HG03135 (cell line): Measurements from ENCODE around the gene IL4.

Experiments
- ATAC-seq: cut with Tn5 transposase; IDR thresholded peaks from one replicate; pipeline ENCODE4 v1.9.1; 2021; ENCODE audit warnings: mild to moderate bottlenecking, moderate library complexity; ENCODE audit not compliant: unreplicated experiment

Gene IL4

DNA sequence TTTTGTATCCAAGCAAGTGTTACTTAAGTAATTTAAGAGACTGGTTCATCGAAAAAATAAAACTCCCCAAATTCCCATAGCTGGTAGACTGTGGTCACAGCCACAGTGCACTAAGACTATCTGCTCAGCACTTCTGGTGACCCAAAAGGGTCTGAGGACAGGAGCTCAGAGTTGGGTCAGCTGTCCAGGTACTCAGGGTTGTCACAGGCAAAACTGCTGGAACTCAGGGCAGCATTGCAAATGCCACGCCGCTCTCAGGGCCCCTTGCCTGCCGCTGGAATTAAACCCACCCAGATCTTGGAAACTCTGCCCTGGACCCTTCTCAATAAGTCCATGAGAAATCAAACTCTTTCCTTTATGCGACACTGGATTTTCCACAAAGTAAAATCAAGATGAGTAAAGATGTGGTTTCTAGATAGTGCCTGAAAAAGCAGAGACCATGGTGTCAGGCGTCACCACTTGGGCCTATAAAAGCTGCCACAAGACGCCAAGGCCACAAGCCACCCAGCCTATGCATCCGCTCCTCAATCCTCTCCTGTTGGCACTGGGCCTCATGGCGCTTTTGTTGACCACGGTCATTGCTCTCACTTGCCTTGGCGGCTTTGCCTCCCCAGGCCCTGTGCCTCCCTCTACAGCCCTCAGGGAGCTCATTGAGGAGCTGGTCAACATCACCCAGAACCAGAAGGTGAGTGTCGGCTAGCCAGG lies 16.0 kb upstream of the IL4 start, which contains the start of gene IL13:
Gene IL13, plus strand, starts transcription at position 498 of the 705 bp plus-strand sequence. Its CDS starts 14 bp downstream, at position 512.
- ATAC-seq = no peak

DNA sequence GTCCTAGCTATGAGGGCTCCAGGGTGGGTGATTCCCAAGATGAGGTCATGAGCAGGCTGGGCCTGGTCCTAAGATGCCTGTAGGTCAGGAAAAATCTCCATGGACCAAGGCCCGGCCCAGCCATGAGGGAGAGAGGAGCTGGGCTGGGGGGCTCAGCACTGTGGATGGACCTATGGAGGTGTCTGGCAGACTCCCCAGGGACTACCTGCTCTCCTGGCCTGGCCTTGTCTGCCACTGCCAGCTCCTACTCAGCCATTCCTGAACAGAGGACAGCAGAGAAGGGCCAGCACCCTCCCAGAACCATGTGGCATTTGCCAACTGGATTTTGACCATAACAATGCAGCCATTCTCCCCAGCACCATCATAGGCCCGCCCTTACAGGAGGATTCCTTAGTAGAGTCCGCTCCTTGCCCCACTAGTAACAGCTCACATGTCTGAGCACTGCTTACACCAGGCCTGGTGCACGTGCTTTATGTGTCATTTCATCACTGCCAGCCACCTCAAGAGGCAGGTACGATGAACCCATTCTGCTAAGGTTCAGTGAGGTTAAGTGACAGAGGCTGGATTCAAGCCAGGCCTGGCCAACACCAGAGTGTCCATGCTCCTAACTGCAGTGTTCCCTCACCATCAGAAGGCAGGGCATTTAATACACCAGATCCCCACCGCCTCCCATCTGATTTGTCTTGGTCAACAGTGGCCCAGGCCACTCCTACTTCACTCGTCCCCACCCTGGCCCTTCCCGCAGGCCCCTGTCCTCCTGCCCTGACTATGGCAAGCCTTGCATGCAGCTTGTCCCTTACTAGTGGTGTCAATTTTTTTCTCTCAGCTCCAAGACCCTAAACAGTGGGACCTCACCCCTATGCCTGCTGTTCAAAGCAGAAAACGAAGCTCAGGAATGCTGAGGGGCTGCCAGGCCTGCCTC lies 15.1 kb upstream of the IL4 start:
- ATAC-seq = no peak

DNA sequence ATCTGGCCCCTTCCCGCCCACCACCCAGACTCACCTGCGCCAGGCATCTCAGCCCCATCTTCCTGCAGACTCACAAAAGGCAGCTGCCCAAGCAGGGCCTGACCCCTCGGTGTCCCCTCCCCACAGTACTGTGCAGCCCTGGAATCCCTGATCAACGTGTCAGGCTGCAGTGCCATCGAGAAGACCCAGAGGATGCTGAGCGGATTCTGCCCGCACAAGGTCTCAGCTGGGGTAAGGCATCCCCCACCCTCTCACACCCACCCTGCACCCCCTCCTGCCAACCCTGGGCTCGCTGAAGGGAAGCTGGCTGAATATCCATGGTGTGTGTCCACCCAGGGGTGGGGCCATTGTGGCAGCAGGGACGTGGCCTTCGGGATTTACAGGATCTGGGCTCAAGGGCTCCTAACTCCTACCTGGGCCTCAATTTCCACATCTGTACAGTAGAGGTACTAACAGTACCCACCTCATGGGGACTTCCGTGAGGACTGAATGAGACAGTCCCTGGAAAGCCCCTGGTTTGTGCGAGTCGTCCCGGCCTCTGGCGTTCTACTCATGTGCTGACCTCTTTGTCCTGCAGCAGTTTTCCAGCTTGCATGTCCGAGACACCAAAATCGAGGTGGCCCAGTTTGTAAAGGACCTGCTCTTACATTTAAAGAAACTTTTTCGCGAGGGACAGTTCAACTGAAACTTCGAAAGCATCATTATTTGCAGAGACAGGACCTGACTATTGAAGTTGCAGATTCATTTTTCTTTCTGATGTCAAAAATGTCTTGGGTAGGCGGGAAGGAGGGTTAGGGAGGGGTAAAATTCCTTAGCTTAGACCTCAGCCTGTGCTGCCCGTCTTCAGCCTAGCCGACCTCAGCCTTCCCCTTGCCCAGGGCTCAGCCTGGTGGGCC lies 13.9 kb upstream of the IL4 start:
- ATAC-seq = no peak

DNA sequence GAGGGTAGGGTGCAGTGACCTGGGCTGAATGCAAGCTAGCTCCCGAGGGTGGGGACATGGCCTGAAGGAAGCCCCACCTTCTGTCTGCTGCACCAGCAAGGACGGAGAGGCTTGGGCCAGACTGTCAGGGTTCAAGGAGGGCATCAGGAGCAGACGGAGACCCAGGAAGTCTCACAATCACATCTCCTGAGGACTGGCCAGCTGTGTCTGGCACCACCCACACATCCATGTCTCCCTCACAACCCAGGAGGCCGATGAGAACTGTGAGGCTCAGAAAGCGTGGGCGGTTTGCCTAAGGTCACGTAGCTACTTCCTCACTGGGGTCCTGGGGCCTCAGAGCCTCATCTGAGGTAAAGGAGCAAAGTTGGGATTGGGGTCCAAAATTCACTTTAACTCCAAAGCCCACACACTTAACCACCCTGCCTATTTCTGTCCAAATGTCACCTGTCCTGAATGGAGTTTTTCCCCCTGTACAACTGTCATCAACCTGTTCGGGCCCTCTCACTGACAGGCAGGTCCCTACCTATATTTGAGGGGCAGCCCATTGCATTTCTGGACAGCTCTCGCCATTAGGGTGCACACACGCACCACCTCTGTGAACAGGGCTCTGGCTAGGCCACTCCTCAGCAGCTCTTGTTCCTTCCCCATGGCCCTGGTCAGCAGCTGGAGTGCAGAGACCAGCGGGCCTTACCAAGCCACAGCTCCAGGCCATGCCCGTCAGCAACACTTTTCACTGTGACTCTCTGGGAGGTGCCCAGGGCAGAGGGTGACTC lies 12.4 kb upstream of the IL4 start:
- no peak for ATAC-seq

DNA sequence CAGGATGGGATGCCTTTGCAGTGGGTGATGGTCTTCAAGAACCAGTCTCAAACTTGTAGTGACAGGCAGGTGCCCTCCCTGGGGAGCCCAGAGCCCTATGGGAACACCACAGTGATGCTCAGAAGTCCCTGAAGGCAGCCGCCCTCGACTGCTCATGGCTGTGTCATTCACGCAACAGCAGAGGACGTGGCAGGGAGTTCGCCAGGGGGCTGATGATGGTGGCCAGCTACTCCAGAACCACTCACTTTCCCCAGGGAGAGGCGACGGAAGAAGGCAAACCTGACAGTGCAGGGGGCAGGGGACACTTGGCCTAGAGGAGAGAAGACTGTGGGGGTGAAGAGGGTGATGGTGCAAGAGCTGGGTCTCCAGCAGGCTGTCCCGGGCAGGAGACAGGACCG lies 11.8 kb upstream of the IL4 start:
- ATAC-seq = no peak

DNA sequence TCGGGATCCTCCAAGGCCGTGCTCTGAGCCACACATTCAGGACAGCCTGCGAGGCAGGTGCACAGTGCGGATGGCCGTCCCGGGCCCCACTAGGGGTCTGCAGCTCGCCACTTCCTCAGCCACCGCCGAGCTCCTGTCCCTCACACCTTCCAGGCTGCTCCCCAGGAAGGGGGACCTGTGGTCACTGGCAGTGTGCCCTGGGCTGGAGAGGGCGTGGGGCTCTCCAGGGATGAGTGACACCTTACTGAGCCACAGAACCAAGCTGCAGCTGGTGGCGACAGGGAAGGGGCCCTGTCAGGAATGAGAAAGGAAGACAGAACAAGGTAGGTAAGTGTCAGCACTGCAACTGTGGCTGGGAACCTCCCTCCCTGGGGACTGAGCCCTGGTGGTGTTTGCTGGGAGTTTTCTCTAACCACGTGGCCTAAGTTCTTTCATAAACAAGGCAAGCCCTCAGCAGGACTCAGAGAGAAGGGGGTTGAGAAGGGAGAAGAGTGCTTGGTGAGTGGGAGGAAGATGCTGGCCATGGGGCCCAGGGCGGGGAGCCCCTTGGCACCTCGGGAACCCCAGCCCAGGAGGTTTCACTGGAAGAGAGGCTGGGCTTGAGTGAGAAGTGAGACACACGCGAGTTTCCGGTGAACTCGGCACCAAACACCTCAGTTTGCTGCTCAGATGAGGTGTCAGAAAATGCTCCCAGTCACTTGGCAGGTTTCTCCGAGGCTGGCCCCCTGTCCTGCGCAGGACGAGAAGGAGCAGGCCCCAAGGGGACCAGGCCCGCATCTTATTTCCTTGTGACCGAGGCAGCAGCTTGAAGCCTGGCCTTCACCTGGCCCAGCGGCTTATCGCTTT lies 10.6 kb upstream of the IL4 start:
- ATAC-seq = peak; percentile 63

DNA sequence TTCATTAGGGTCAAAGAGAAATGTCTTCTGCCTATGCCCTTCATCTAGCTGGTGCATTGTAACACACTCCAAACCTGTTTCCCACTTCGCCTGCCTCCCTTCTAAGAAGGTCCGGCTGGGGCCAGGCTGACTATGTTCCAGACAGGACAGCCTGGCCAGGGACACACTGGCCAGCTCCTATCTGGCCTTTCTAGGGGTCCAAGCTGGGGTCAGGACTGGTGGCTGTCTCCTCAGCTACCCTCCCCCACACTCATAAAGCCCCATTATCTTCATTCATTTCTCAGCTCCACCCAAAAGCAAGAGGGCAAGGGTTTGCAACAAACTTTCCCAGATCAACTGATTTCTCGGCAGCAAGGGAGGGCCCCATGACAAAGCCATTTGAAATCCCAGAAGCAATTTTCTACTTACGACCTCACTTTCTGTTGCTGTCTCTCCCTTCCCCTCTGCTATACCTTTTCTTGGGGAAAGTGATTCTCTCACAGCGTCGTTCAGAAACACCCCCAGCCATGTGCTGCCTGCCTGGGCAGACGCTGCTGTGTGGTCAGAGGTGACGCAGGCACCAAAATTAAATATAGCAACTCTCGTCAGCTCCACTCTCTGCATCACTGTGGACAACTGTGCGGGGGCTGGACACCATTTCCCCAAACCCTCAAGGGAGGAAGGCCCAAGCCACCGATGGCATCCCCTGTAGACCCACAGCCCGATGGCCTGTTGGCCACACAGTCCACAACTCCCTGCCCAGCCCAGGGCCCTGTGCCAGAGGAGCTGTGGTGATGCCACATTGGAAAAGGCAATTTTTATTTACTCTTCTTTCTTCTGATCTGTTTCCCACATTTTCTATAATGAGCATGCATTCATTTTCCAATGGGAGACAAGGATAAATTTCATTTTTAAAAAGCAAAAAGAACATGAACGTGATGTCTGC lies 9.8 kb upstream of the IL4 start:
- ATAC-seq = peak; percentile 45

DNA sequence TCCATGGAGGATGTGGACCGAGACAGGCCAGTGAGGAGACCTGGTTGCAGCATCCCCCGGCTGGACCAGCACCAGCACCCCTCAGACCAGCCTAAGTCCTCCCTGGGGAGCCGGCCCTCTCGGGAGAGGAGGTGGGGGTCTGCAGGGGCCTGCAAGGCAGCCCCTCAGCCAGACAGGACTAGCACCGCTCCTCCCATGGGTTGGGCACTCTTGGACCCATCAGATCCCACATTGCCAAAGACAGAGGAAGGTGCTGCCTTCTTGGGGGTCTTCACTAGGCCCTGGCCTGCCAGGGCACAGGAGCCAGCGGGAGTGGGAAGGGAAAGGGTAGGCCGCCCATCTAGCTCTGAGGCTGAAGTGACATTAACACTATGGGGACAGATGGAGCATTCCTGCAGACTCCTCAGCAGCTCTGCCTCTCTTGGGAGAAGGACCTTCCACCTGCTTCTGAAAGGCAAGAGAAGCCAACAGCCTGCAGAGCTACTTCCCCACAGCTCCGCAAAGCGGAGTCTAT lies 9.0 kb upstream of the IL4 start:
- ATAC-seq = no peak

DNA sequence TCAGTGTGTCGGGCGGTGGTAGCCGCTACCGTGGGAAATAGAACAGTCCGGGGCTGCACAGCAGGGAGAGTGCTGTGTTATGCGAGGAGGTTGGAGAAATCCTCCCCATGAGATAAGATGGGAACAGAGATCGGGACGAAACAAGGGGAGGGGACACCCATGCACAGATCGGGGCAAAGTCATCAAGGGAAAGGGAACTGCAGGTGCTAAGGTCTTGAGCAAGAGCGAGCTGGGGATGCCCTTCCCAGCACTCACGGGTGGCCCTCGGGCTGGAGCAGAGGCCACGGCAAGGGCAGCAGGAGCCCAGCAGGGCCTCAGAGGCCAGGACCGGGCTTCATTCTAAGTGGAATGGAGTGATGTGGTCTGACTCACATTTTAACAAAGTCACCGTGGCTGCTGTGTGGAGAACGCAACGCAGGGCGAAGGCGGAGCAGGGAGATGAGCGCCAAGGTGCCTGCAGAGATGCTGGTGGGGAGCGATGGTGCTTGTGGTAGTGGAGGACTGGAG lies 8.2 kb upstream of the IL4 start:
- ATAC-seq = no peak

DNA sequence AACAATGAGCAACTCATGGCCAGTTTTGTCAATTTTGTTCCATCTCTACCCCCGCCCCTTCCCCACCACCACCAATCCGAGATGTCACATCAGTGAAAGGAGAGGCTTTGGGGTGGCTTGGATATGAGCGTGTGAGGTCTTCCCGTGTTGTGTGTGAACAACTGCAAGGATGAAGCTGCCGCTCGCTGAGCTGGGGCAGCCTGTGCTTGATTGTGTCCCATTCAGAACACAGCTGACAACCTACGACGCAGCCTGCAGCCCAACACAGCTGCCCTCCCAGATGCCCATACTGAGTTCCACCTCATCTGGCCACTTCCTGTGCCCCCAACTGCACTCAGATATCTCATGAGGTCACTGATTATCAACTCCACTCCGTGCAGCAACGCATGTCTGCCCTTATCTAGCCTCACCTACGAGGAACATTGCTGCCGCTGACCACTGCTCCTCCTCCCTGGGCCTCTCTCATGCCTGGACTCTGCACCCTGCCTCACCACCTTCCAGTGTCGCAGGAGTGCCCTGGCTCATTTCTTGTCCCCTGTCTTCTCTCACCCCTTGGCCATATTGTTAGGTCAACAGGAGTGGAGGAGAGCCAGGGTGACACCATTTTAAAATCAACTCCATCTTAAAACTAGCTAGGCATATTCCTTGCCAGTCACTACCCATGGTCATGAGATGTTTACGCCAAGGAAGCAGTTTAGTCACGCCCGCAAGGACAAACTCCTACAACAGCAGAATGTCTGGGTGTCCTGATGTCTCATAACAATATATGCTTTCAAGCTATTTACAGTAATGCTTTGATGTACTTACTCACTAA lies 7.3 kb upstream of the IL4 start:
- ATAC-seq = no peak

DNA sequence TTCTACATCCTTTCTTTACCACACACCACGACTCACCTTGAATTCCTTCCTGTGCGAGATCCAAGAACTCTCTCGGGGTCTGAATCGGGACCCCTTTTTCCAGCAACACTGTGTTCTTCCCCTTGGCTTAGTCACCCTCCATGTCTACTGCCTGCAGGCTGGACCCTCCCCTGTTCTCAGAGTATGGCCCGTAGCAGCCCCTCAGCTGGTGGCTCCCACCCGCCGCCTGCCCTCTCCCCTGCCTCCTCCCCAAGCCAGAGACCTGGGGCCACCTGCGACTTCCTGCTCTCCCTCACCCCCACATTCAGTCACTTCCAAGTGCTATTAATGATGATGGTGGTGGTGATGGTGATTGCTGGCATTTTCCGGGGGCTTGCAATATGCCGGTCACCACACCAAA lies 6.5 kb upstream of the IL4 start:
- ATAC-seq = no peak

DNA sequence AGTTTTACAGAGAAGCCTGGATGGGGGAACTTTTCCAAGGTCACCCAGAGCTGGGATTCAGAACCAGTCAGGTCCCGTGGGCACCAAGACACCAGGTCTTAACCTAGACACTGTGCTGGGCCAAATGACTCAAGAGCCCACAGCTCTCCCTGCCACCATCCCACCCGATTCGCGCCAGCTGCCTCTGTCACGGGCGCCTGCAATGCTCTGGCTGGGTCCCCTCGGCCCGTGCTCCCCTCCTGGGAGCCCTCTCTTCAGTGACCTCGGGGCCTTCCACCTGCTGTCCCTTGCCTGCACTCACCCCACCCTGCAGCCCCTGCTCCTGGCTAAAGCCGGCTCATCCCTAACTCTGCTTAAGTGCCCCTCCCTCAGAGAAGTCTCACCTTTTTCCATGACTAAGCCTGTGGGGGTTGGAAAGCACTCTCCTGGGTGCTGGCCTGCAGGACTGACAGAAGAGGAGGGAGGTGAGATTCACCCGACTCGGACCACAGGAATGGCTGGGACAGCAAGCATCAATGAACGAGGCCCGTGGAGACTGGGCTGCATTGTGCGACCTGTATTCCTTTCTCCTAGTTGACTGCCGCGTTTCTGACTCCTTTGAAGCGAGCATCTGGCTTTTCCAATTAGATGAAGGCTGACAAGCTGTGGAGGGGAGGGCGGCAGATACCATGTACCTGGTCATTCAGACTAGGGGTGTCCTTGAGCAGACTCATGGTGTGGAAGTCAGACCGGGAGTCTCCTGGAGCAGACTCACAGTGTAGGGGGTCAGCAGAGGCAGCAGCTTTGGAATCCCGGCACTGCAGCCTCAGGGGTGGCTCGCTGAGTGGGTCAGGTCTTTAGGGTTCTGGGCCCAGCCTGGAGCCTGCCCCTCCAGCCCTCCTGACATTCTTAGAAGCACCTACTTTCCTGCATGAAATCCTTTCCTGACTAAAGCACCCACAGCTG lies 5.8 kb upstream of the IL4 start:
- no peak for ATAC-seq

DNA sequence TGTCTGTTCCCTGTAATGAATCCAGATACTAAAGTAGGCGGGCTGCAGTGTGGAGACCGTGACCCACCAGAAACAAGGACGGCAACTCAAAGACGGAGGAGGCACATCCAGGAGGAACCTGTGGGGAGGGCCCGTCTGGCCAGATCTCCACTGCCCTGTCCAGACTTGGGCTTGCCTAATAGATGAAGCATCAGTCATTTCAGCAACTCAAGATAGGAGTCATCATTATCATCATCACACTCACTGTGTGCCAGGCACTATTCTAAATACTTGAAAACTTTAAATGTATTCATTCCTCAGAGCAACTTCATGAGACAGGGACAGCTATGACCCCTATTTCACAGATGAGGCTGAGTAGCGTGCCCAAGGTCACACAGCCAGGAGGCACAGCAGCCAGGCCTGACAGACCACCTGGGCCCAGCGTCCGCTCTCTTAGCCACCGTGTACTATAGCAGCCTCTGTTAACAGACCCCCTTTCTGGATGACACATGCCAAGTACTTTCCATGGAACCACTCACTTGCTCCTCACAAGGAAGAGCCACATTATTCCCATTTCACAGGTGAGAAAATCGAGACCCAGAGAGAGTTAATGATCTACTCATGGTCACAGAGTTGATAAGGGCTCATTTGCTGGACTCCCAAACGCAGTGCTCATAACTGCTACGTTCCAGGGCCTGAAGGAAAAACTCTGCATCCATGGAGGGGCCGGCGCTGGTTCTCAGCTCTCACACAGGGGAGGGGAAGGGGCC lies 4.9 kb upstream of the IL4 start:
- no peak for ATAC-seq

DNA sequence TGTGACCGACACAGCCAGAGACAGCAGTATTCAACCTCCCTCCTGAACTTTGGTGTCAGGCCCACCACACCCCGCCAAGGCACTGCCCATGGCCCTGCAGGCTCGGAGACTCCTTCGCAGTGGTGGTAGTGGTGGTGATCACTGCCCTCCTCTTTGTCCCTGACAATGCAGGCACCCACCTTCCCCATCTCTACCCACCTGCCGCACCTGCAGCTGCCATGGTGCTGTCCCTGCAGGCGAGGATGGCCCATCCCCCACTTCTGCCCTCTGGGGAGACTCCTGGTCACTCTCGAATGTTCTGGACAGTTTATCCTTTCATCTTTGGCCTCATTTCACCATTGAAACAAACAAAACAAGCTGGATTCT lies 4.4 kb upstream of the IL4 start:
- ATAC-seq = no peak
